Lower leg skin (tissue), 3 donors: Measurements from ENCODE around the gene TUBAL3.

Experiments used
- POLR2A ChIP-seq, 2 donors: fragments of 450-650 bp; IDR thresholded peaks; one replicate each; pipeline ENCODE4 v1.6.1; 2016 to 2017; ENCODE audit warnings: antibody characterized with exemption in 2 of 2, mild to moderate bottlenecking in 1 of 2, moderate library complexity in 1 of 2
- TF ChIP-seq, protein P1 (sequence below), 3 donors: fragments of 450-650 bp; IDR thresholded peaks; one replicate each; pipeline ENCODE4 v1.5.1; 2016; ENCODE audit warnings: antibody characterized with exemption in 3 of 3, mild to moderate bottlenecking in 3 of 3, moderate library complexity in 2 of 3

DNA sequence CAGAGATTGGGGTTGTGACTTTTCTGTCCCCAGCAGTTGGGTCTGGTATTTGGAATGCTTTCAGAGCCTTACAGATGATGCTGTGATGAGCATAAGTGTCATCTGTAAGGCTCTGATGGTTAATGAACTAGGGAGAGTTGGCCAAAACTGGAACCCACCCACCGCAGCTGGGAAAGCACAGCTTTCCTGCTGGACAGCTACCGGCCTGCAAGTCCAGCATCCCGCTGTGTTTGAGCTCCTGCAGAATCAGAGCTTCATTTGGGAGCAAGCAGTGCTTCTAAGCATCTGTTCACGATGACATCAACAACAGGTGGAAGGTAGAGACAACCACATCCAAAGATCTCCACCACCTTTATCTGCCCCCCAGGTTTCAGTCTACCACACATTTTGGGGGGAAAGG is 28.2 kb downstream of the TUBAL3 start:
- TF ChIP-seq, protein P1, sequence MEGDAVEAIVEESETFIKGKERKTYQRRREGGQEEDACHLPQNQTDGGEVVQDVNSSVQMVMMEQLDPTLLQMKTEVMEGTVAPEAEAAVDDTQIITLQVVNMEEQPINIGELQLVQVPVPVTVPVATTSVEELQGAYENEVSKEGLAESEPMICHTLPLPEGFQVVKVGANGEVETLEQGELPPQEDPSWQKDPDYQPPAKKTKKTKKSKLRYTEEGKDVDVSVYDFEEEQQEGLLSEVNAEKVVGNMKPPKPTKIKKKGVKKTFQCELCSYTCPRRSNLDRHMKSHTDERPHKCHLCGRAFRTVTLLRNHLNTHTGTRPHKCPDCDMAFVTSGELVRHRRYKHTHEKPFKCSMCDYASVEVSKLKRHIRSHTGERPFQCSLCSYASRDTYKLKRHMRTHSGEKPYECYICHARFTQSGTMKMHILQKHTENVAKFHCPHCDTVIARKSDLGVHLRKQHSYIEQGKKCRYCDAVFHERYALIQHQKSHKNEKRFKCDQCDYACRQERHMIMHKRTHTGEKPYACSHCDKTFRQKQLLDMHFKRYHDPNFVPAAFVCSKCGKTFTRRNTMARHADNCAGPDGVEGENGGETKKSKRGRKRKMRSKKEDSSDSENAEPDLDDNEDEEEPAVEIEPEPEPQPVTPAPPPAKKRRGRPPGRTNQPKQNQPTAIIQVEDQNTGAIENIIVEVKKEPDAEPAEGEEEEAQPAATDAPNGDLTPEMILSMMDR (IDR thresholded peaks at IDR 0.05), result no peak
- TF ChIP-seq POLR2A (IDR thresholded peaks at IDR 0.05), result no peak
